ENCODE data around the gene JMY.

Gene JMY

GRCh38 chr5:79349047-79349446 is 113.1 kb downstream of the JMY start:
- no peaks in the 10 kb centered on the region for H3K27me3 ChIP-seq (ENCODE audit: insufficient read depth, poor library complexity, severe bottlenecking)
- H3K27ac ChIP-seq (ENCODE audit: poor library complexity, severe bottlenecking) = no peak overlapping the region
- no peaks in the 10 kb centered on the region for H3K9me3 ChIP-seq (ENCODE audit: severe bottlenecking)
- H3K36me3 ChIP-seq (ENCODE audit: low read depth) = no peaks in the 10 kb centered on the region
- peaks cover 11% of the 10 kb centered on the region for H3K4me1 ChIP-seq (ENCODE audit: insufficient read depth, poor library complexity, severe bottlenecking)
- no peak overlapping the region for H3K4me3 ChIP-seq (ENCODE audit: severe bottlenecking)
- no peak for TF ChIP-seq CTCF (IDR thresholded peaks at IDR 0.05; ENCODE audit: poor library complexity, severe bottlenecking)
- no peak for DNase-seq (ENCODE audit: low spot score)
- 0 out of 3 replicates have a peak, but pooled peaks have one; percentile 14 for ATAC-seq (ENCODE audit: low read depth)

GRCh38 chr5:79349881-79350280 is 114.0 kb downstream of the JMY start:
- H3K36me3 ChIP-seq (ENCODE audit: low read depth) = no peaks in the 10 kb centered on the region
- H3K9me3 ChIP-seq (ENCODE audit: severe bottlenecking) = no peaks in the 10 kb centered on the region
- no peak for ATAC-seq (ENCODE audit: low read depth)
- no peak for DNase-seq (ENCODE audit: low spot score)
- H3K27ac ChIP-seq (ENCODE audit: poor library complexity, severe bottlenecking) = no peak overlapping the region
- TF ChIP-seq CTCF (IDR thresholded peaks at IDR 0.05; ENCODE audit: poor library complexity, severe bottlenecking) = no peak
- no peak overlapping the region for H3K4me3 ChIP-seq (ENCODE audit: severe bottlenecking)
- no peaks in the 10 kb centered on the region for H3K27me3 ChIP-seq (ENCODE audit: insufficient read depth, poor library complexity, severe bottlenecking)
- H3K4me1 ChIP-seq (ENCODE audit: insufficient read depth, poor library complexity, severe bottlenecking) = peaks cover 11% of the 10 kb centered on the region

- TF ChIP-seq CTCF (IDR thresholded peaks at IDR 0.05; ENCODE audit: poor library complexity, severe bottlenecking) = no peak
- no peak for ATAC-seq (ENCODE audit: low read depth)
- Histone ChIP-seq H3K4me1 (ENCODE audit: insufficient read depth, poor library complexity, severe bottlenecking) (no peaks in the 10 kb centered on the region), H3K27me3 (ENCODE audit: insufficient read depth, poor library complexity, severe bottlenecking) (no peaks in the 10 kb centered on the region), H3K36me3 (ENCODE audit: low read depth) (no peaks in the 10 kb centered on the region), H3K27ac (ENCODE audit: poor library complexity, severe bottlenecking) (no peak overlapping the region), H3K9me3 (ENCODE audit: severe bottlenecking) (no peaks in the 10 kb centered on the region), H3K4me3 (ENCODE audit: severe bottlenecking) (no peak overlapping the region)
- no peak for DNase-seq (ENCODE audit: low spot score)
Observed at GRCh38 chr5:79357398-79357797, 121.5 kb downstream of the JMY start.

Data from RWPE2 (cell line).